ENCODE results near the gene SAT2.

DNA sequence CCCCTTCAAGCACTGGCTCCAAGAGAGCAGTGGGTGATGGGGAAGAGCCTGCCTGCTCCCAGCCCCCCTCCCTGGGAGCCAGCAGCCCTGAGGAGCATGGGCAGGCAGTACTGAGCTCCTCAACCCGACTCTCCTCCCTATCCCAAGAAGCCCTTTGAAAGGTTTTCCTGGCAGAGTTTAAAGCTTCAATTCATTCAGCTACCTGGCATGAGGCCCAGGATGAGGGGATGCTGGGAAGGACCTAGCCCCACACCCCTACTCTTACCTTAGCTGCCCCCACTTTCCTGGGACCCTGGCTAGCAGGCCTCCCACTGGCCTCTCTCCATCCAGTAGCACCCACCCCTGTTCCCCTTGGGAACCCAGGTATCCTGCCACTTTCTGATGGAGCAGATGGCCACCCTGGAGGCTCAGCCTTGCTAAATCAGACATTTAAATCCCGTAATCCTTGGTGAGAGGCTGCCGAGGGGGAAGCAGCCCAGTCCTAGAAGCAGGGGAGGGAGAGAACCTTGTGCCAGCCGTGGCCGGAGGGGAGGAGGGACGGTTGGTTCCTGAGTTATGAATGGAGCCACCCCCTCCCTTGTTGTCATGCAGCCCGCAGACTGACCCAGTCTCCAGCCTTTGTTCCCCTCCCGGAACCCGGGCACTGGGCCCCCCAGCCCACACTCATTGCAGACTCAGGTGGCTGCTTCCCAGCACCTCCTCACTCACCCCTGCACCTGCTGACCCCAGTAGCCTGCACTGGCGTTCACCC is 40.2 kb upstream of the SAT2 start:
- TF ChIP-seq, protein P1, sequence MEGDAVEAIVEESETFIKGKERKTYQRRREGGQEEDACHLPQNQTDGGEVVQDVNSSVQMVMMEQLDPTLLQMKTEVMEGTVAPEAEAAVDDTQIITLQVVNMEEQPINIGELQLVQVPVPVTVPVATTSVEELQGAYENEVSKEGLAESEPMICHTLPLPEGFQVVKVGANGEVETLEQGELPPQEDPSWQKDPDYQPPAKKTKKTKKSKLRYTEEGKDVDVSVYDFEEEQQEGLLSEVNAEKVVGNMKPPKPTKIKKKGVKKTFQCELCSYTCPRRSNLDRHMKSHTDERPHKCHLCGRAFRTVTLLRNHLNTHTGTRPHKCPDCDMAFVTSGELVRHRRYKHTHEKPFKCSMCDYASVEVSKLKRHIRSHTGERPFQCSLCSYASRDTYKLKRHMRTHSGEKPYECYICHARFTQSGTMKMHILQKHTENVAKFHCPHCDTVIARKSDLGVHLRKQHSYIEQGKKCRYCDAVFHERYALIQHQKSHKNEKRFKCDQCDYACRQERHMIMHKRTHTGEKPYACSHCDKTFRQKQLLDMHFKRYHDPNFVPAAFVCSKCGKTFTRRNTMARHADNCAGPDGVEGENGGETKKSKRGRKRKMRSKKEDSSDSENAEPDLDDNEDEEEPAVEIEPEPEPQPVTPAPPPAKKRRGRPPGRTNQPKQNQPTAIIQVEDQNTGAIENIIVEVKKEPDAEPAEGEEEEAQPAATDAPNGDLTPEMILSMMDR (IDR thresholded peaks at IDR 0.05) = no peak
- no peak for TF ChIP-seq EZH2 (IDR thresholded peaks at IDR 0.05)
- TF ChIP-seq EZH2phosphoT487 (IDR thresholded peaks at IDR 0.05) = no peak

Measured in neural progenitor cell (in vitro differentiated cells).